MM.1S (cell line): ENCODE measurements around the gene HS6ST1.

Experiments
- EZH2 ChIP-seq: fragments of 300-600 bp; sonication (generic); optimal IDR thresholded peaks from 2 replicates; pipeline ENCODE3; 2017; ENCODE audit warnings: low read depth, mild to moderate bottlenecking, antibody characterized with exemption, low read length, mixed read lengths
- EZH2phosphoT487 ChIP-seq: fragments of 300-600 bp; sonication (generic); IDR thresholded peaks from 2 replicates; pipeline ENCODE4 v1.6.1; 2018; ENCODE audit warnings: antibody characterized with exemption, low read length
- TF ChIP-seq, protein P1 (sequence below): fragments of 300-600 bp; sonication (generic); IDR thresholded peaks from 2 replicates; pipeline ENCODE4 v1.5.1; 2016; ENCODE audit warnings: antibody characterized with exemption, low read length, mixed read lengths

DNA sequence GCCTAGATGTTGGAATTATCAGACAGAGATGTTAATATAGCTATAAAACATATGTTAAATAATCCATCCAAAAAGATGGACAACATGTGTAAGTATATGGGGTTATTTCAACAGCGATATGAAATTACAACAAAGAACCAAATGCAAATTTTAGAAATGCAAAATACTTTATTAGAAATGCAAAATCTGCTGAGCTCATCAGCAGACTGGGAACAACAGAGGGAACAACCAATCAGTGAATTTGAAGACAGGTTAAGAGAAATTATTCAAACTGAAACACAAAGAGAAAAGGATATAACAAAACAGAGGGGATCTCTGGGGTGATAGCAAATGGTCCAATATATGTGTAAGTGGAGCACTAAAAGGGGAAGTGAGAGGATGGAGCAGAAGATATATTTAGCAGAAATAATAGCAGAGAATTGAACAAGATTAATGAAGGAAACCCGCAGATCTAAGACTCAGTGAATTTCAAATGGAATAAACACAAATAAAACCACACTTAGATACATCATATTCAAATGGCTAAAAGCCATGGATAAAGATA, 13.5 kb upstream of the HS6ST1 start:
- TF ChIP-seq EZH2phosphoT487 (no peak), EZH2 (no peak)
- TF ChIP-seq, protein P1, sequence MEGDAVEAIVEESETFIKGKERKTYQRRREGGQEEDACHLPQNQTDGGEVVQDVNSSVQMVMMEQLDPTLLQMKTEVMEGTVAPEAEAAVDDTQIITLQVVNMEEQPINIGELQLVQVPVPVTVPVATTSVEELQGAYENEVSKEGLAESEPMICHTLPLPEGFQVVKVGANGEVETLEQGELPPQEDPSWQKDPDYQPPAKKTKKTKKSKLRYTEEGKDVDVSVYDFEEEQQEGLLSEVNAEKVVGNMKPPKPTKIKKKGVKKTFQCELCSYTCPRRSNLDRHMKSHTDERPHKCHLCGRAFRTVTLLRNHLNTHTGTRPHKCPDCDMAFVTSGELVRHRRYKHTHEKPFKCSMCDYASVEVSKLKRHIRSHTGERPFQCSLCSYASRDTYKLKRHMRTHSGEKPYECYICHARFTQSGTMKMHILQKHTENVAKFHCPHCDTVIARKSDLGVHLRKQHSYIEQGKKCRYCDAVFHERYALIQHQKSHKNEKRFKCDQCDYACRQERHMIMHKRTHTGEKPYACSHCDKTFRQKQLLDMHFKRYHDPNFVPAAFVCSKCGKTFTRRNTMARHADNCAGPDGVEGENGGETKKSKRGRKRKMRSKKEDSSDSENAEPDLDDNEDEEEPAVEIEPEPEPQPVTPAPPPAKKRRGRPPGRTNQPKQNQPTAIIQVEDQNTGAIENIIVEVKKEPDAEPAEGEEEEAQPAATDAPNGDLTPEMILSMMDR, result no peak
